ENCODE results near the gene MYH11. TPM values are rescaled to one million over a fixed set of nuclear protein-coding genes. Genes with fewer than 3 reads are reported as not detected.
"Not testable (repeated sequence)": the region's sequence is repeated elsewhere in the genome, so short reads cannot be mapped to it uniquely, and the experiment has no call there.

The MYH11 gene
- total RNA-seq, 1 donor from 2014 or later = 14.0 TPM

GRCh38 chr16:15827299-15827698 lies 29.5 kb downstream of the MYH11 start:
- DNase-seq = no peak
- no peak for ATAC-seq (ENCODE audit: poor library complexity)
- intact Hi-C loops (cut with DNase I) = no loop called here

- intact Hi-C loops (cut with DNase I) = no loop called here
- ATAC-seq (ENCODE audit: poor library complexity) (no peak), DNase-seq (no peak)
Measured at GRCh38 chr16:15825750-15826305, 31.0 kb downstream of the MYH11 start.

- DNase-seq = no peak
- intact Hi-C loops (cut with DNase I) = loop anchor here (5.0 kb wide), 1 partner anchor 56 kb away; no protein-coding TSS in a partner anchor
- no peak for ATAC-seq (ENCODE audit: poor library complexity)
Measured at GRCh38 chr16:15822957-15823356, 33.9 kb downstream of the MYH11 start.

GRCh38 chr16:15820837-15821236 lies 36.0 kb downstream of the MYH11 start:
- intact Hi-C loops (cut with DNase I) = loop anchor here (5.0 kb wide), 1 partner anchor 54 kb away; no protein-coding TSS in a partner anchor
- ATAC-seq (ENCODE audit: poor library complexity) (no peak), DNase-seq (no peak)

GRCh38 chr16:15819046-15819445 lies 37.8 kb downstream of the MYH11 start:
- DNase-seq = no peak
- intact Hi-C loops (cut with DNase I) = no loop called here
- ATAC-seq (ENCODE audit: poor library complexity) = no peak

- intact Hi-C loops (cut with DNase I) = no loop called here
- DNase-seq (no peak), ATAC-seq (ENCODE audit: poor library complexity) (no peak)
Measured at GRCh38 chr16:15817446-15817845, 39.4 kb downstream of the MYH11 start.

- no peak for DNase-seq
- ATAC-seq (ENCODE audit: poor library complexity) = no peak
- intact Hi-C loops (cut with DNase I) = no loop called here
Measured at GRCh38 chr16:15816228-15816627, 40.6 kb downstream of the MYH11 start.

- DNase-seq; intact Hi-C loops (cut with DNase I); ATAC-seq (ENCODE audit: poor library complexity): not testable (repeated sequence)
Measured at GRCh38 chr16:15812401-15812750, 44.5 kb downstream of the MYH11 start.

- intact Hi-C loops (cut with DNase I) = no loop called here
- DNase-seq (no peak), ATAC-seq (ENCODE audit: poor library complexity) (peak; percentile 89)
Measured at GRCh38 chr16:15811481-15812400, 45.1 kb downstream of the MYH11 start.

GRCh38 chr16:15810949-15811348 lies 45.9 kb downstream of the MYH11 start:
- intact Hi-C loops (cut with DNase I) = no loop called here
- peak; percentile 10 for ATAC-seq (ENCODE audit: poor library complexity)
- no peak for DNase-seq

- intact Hi-C loops (cut with DNase I) = no loop called here
- no peak for ATAC-seq (ENCODE audit: poor library complexity)
- DNase-seq = no peak
Measured at GRCh38 chr16:15810411-15810810, 46.4 kb downstream of the MYH11 start.

GRCh38 chr16:15809297-15809696 lies 47.5 kb downstream of the MYH11 start:
- intact Hi-C loops (cut with DNase I); DNase-seq; ATAC-seq (ENCODE audit: poor library complexity): not testable (repeated sequence)

- DNase-seq (no peak), ATAC-seq (ENCODE audit: poor library complexity) (no peak)
- intact Hi-C loops (cut with DNase I) = no loop called here
Measured at GRCh38 chr16:15808071-15808470, 48.8 kb downstream of the MYH11 start.

GRCh38 chr16:15807603-15808009 lies 49.2 kb downstream of the MYH11 start:
- intact Hi-C loops (cut with DNase I) = no loop called here
- ATAC-seq (ENCODE audit: poor library complexity) (no peak), DNase-seq (no peak)

- ATAC-seq (ENCODE audit: poor library complexity) (no peak), DNase-seq (no peak)
- intact Hi-C loops (cut with DNase I) = no loop called here
Measured at GRCh38 chr16:15803618-15804017, 53.2 kb downstream of the MYH11 start.

GRCh38 chr16:15799851-15800495 lies 56.9 kb downstream of the MYH11 start:
- intact Hi-C loops (cut with DNase I) = no loop called here
- DNase-seq (no peak), ATAC-seq (ENCODE audit: poor library complexity) (no peak)

GRCh38 chr16:15798671-15799070 lies 58.2 kb downstream of the MYH11 start:
- ATAC-seq (ENCODE audit: poor library complexity) = no peak
- no peak for DNase-seq
- intact Hi-C loops (cut with DNase I) = no loop called here

- intact Hi-C loops (cut with DNase I) = no loop called here
- DNase-seq (no peak), ATAC-seq (ENCODE audit: poor library complexity) (no peak)
Measured at GRCh38 chr16:15796885-15797284, 59.9 kb downstream of the MYH11 start.

- no peak for ATAC-seq (ENCODE audit: poor library complexity)
Measured at GRCh38 chr16:15795615-15796014, 61.2 kb downstream of the MYH11 start.

GRCh38 chr16:15792563-15792971 lies 64.3 kb downstream of the MYH11 start:
- DNase-seq (no peak), ATAC-seq (ENCODE audit: poor library complexity) (no peak)
- intact Hi-C loops (cut with DNase I) = no loop called here

More at GRCh38 chr16:15795615-15796014, 61.2 kb downstream of the MYH11 start:
- DNase-seq = no peak
- intact Hi-C loops (cut with DNase I) = no loop called here
